Fibroblast of skin of left quadriceps (primary cell): ENCODE measurements around the gene GHDC.
"Not testable (repeated sequence)": the region's sequence is repeated elsewhere in the genome, so short reads cannot be mapped to it uniquely, and the experiment has no call there.

Experiments used
- DNase-seq, 2 experiments: peaks; one replicate each; pipeline ENCODE4 v3.0.0-alpha.2; 2013; ENCODE audit warnings: low read depth in 2 of 2

GHDC gene, protein sequence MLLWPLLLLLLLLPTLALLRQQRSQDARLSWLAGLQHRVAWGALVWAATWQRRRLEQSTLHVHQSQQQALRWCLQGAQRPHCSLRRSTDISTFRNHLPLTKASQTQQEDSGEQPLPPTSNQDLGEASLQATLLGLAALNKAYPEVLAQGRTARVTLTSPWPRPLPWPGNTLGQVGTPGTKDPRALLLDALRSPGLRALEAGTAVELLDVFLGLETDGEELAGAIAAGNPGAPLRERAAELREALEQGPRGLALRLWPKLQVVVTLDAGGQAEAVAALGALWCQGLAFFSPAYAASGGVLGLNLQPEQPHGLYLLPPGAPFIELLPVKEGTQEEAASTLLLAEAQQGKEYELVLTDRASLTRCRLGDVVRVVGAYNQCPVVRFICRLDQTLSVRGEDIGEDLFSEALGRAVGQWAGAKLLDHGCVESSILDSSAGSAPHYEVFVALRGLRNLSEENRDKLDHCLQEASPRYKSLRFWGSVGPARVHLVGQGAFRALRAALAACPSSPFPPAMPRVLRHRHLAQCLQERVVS

DNA sequence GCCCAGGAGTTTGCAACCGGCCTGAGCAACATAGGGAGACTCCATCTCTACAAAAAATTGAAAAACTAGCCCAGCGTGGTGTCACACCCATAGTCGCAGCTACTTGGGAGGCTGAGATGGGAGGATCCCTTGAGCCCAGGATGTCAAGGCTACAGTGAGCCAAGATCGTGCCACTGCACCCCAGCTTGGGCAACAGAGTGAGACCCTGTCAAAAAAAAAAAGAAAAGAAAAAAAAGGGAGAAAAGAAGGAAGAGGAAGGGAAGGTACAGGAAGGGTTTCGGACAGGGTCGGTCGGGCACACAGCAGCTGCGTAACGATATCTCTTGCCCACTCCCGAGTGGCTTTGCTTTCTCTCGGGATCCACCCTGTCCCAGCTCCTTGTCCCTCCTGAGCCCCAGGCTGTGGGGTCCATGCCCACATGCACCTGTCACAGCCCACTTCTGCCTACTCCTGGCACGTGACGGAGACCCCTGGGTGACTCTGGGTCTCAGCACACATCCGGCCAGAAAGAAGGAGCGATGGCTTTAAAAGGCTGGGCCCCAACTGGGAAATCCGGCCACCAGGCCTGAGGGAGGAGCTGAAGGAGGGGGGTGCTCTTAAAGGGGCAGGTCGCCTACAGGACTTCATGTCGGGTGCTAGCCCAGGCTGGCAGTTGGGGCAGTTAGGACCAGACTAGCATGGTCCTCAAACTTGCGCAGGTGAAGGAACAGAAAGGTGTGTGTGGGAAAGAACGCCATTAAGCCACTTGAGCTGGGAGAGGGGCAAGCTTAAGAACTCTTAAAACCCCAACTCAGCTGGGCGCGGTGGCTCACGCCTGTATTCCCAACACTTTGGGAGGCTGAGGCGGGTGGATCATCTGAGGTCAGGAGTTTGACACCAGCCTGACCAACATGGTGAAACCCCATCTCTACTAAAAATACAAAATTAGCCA lies at the start of gene GHDC:
Gene GHDC (minus strand): TSS at position 526 of the 931 bp plus-strand sequence. CDS start 913 bp downstream, outside the sequence.
- peak; percentile 32 to 37 for DNase-seq

DNA sequence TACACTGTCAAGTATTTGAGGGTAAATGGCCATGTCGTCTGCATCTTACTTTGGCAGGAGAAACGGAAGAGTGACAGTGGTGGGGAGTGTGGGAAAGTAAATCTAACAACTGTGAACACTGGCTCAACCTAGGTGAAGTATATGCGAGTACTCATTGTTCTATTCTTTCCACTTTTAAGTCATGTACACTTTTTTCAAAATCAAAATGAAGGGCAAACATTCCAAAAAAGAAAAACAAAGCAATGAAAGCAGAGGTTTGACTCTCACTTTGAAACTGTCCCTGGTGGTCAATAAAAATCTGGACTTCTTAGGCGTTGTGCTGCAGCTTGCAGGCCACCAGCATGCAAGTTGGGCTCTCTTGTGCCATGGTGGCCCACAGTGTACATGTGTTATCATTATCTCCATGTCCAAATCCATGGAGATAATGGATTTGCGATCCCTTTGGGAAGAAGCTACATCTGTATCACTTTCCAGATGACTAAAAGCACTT lies 49.2 kb upstream of the GHDC start:
- DNase-seq, result no peak

DNA sequence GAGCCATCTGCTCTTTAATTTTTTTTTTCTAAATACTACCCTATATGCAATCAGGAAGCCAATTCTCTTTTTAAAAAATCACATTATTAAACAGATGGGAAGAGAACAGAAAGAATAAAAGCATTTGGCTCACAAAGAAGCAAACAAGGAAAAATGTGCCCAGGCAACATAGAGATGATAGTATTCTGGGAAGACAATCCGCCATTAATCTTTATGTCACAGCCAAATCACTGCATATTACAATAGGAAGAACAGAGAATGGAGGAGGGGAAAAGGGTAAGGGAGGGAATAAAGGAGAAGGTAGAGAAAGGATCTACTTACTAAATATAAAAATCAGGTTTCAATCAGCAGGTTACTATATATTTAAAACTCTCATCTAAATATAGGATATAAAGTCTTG lies 47.6 kb upstream of the GHDC start:
- DNase-seq, result no peak

- DNase-seq, result not testable (repeated sequence)
Observed at GRCh38 chr17:42240863-42241262, 46.6 kb upstream of the GHDC start.

DNA sequence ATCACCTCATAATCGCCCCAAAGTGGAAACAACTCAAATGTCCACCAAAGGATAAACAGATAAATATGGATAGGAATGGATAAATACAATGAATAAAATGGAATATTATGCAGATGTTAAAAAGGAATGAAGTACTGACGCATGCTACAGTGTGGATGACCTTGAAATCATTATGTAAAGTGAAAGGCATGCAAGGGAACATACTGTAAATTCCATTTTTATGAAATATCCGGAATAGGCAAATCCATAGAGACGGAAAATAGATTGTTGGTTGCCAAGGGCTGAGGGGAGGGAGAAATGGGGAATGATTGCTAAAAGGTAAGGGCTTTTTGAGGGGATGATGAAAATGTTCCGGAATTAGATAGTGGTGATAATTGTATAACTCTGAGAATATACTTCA lies 45.9 kb upstream of the GHDC start:
- DNase-seq, result no peak

- DNase-seq, result not testable (repeated sequence)
Observed at GRCh38 chr17:42239576-42239975, 45.3 kb upstream of the GHDC start.

DNA sequence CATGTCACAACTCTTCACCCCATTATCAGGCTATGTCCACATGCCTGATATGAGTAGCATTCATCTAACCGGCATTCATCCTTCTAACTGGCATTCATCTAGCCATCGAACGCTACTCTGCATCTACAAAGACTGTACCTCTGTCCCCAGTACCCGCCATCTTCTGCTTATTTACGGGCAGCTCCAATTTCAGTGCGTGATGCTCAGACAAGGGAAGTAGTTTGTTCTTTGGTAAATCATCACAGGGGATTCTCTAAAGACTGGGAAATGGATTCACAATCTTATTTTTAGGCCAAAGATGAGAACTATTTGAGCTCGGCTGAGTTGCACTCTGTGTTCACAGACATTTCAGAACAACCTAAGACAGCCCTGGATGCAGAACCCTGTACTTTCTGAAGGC lies 42.5 kb upstream of the GHDC start:
- DNase-seq, result no peak

DNA sequence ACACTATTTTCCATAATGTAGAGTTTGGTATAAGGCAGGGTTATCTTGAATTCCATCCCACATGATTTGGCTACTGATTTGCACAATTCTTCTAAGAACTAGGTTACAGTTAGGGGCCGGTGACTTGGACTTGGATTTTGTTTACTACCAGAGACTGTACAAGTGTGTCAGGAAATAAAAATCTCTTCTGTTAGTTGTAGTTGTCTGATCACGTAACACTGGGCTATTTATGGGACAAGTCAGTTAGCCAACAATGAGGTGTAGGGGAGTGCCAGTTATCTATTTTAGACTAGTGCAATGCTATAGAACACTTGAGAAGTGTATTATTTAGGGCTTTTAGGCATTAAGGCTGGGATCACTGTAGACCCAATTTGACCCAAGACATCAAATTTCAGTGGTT lies 39.7 kb upstream of the GHDC start:
- no peak for DNase-seq

GRCh38 chr17:42233156-42233555 lies 38.9 kb upstream of the GHDC start:
- DNase-seq, result peak; percentile 36 to 41

DNA sequence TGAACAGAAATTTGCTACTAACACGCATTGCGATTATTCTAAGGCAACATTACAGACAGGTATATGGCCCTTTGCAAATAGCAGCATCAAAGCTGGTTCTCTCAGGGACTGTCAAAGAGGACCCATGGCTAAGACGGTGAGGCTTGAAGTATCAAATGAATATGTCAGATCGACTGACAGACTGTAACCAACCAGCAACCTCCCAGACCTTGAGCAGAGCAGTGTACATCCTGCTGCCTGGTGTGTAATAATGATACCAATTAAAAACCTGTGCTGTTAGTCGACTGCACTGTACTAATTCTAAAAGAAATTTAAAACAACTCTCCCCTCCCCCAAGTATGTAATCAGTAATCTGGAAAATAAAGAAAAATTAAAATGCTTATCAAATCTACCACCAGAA lies 35.9 kb upstream of the GHDC start:
- no peak for DNase-seq

GRCh38 chr17:42227849-42228700 lies 33.8 kb upstream of the GHDC start:
- no peak for DNase-seq

DNA sequence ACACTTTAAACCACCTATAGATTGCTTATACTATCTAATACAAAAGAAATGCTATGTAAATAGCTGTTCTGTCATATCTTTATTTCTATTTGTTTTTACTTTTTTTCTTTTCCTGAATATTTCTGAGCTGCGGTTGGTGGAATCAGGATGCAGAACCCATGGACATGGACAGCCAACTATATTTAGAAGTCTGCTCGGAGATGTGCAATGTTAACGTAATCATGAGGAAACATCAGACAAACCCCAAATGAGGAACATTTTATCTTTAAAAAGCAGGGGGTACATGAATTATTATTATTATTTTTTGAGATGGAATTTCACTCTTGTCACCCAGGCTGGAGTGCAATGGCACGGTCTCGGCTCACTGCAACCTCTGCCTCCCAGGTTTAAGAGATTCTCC lies 31.4 kb upstream of the GHDC start:
- DNase-seq, result no peak

DNA sequence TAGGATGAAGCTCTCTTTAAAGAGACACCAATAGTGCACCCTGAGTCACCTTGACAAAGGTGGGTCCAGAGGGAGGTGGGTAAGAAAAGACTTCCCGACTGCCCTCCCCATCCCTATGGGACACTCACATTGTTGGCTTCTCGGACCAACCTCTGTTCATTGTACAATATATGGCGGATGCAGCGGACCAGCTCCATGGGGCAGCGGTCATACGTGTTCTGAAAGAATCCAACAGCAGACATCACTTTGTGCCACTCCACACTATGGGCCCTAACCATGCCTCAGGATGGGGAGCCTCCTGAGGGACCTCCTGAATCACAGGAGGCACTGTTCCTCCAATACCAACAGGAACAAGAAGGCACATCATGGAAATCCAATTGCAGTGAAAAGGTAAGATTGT lies 30.4 kb upstream of the GHDC start:
- no peak for DNase-seq

DNA sequence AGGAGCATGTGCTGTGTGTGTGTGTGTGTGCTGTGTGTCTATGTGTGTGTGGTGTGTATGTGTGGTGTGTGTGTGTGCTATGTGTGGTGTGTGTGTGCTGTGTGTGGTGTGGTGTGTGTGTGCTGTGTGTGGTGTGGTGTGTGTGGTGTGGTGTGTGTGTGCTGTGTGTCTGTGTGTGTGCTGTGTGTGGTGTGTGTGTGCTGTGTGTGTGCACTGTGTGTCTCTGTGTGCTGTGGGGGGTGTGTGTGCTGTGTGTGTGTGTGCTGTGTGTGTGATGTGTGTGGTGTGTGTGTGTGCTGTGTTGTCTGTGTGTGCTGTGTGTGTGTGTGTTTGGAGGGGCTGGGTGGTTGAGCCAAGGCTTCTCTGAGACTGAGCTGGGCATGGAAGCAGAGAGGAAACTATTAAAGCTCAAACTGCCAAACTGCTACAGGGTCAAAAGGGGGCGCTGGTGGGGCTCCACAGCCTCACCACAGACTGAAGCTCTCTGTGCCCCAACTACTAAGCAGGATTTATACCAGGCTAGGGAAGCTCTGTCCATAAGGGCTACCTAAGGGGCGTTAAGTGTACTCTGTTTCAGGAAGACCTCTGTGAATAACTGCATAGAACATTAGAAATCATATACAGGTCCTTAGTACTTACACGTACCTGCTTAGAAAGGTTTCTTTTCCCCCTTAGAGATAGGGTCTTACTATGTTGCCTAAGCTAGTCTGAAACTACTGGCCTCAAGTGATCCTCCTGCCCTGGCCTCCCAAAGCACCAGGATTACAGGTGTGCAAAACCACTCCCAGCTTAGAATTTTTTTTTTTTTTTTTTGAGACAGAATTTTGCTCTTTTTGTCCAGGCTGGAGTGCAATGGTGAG lies 27.8 kb upstream of the GHDC start:
- DNase-seq, result peak; percentile 7 to 15

- not testable (repeated sequence) for DNase-seq
Observed at GRCh38 chr17:42219280-42219679, 25.0 kb upstream of the GHDC start.

GRCh38 chr17:42214156-42214555 lies 19.9 kb upstream of the GHDC start:
- DNase-seq, result no peak

DNA sequence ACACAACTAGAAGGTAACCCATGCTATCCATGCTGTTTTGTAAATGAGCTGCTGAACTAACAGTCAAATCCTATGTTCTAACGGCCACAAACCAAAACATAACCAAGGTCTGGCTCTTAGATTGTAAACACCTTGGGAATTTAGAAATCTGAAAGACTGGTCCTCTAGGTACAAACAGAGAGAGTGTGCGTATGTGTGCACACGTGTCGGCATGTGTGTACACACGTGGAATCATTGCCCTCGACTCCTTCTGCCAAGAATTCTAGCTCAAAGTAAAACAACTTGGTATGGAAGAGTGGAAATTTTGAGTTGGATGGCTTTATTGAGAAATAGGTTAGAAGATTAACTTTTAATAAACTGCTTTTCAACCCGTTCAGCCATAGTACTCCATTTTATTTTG lies 18.1 kb upstream of the GHDC start:
- no peak for DNase-seq

DNA sequence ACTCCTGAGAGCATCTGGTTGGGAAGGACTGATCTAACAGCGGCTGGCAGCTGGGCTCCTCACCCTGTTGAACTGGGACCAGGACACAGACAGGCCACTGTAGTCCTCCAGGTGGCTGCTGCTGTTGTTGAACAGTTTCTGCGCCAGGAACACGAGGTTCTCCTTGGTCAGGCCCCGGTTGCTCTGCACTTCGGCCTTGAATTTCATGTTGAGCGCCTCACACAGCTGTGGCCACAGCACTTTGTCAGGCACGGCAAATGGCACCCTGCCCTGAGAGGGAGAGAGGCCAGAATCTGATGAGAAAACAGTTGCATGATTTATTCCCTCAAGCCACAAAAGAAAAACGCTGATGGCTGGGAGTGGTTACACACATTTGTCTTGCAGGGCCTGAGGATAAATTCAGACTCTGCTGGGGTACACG lies 17.6 kb upstream of the GHDC start:
- DNase-seq, result not testable (repeated sequence)

DNA sequence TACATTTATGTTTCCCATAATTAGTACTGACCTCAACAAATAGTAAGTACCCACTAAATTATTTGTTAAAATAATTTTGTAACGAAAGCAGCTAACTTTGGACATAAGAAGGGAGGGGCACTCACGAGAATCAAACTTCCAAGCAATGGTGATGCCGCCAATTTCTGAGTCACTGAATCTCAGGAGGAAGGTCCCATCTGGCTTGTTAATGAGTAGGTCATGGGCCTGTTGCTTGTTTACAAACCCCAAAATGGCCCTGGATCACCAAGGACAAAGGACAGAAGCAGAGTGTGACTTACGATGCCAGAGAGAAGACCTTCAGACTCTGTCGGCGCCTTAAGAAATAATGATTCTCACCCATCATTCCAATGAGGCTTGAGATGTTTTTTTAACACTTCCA lies 15.8 kb upstream of the GHDC start:
- DNase-seq, result no peak

DNA sequence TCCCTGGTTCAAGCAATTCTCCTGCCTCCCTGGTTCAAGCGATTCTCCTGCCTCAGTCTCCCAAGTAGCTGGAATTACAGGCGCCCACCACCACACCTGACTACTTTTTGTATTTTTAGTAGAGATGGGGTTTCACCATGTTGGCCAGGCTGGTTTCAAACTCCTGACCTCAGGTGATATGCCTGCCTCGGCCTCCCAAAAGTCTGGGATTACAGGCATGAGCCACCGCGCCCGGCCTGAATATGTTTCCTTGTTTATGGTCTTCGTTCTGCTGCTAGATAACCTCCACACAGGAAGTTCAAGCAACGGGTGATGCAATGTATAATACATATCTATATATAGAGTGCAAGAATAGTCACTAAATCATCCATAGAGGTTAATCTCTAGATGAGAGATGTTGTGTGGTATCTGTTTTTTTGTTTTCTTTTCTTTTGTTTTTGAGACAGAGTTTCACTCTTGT lies 11.9 kb upstream of the GHDC start:
- not testable (repeated sequence) for DNase-seq
